PFSK-1 (cell line): ENCODE data around the gene LIG4.

Source experiments
- FOXP2 ChIP-seq: optimal IDR thresholded peaks from 2 replicates; pipeline ENCODE3; 2011; ENCODE audit warnings: borderline replicate concordance, control low read depth, inconsistent platforms; ENCODE audit not compliant: insufficient read depth; ENCODE audit errors: extremely low read length, extremely low read depth
- POLR2AphosphoS5 ChIP-seq: IDR thresholded peaks from 2 replicates; pipeline ENCODE4 v1.6.1; 2012; ENCODE audit warnings: low read depth, mild to moderate bottlenecking, control low read depth, low read length, moderate library complexity
- REST ChIP-seq, 2 experiments: IDR thresholded peaks; 2 replicates each; pipeline versions ENCODE4 v1.6.1 to v1.8.0; 2011 to 2012; ENCODE audit warnings: low read depth in 2 of 2, low read length in 2 of 2, control low read depth in 1 of 2, inconsistent platforms in 1 of 2, mild to moderate bottlenecking in 1 of 2, moderate library complexity in 1 of 2; ENCODE audit not compliant: insufficient read depth in 1 of 2
- SIN3A ChIP-seq: IDR thresholded peaks from 2 replicates; pipeline ENCODE4 v1.6.1; 2012; ENCODE audit warnings: mild to moderate bottlenecking, low read length, moderate library complexity, borderline replicate concordance; ENCODE audit not compliant: insufficient read depth
- TAF1 ChIP-seq: IDR thresholded peaks from 2 replicates; pipeline ENCODE4 v1.6.1; 2012; ENCODE audit warnings: low read length, control low read depth, borderline replicate concordance; ENCODE audit not compliant: insufficient read depth

LIG4 gene

DNA sequence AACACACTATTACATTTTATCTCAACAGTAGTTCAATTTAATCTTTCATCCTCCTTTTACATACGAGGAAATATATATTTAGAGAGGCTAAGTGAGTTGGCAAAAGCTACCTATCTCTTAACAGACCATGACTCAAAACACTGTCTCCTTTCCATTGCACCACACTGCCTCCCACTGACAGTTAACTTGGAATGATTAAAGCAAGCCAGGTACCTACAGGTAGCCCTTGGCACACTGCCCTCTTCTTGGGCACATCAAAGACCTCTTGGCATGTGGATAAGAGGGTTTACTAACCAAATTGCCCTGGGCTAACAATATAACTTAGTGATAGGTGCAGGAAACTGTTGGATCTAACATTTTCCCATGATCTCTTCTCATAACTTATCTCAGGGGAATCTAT, 4.7 kb upstream of the LIG4 start:
- TF ChIP-seq FOXP2 (no peak), REST (IDR thresholded peaks at IDR 0.05; ENCODE audit: insufficient read depth in 1 of 2, low read depth in 2 of 2, low read length in 2 of 2) (no peak), TAF1 (no peak), POLR2AphosphoS5 (no peak), SIN3A (no peak)

DNA sequence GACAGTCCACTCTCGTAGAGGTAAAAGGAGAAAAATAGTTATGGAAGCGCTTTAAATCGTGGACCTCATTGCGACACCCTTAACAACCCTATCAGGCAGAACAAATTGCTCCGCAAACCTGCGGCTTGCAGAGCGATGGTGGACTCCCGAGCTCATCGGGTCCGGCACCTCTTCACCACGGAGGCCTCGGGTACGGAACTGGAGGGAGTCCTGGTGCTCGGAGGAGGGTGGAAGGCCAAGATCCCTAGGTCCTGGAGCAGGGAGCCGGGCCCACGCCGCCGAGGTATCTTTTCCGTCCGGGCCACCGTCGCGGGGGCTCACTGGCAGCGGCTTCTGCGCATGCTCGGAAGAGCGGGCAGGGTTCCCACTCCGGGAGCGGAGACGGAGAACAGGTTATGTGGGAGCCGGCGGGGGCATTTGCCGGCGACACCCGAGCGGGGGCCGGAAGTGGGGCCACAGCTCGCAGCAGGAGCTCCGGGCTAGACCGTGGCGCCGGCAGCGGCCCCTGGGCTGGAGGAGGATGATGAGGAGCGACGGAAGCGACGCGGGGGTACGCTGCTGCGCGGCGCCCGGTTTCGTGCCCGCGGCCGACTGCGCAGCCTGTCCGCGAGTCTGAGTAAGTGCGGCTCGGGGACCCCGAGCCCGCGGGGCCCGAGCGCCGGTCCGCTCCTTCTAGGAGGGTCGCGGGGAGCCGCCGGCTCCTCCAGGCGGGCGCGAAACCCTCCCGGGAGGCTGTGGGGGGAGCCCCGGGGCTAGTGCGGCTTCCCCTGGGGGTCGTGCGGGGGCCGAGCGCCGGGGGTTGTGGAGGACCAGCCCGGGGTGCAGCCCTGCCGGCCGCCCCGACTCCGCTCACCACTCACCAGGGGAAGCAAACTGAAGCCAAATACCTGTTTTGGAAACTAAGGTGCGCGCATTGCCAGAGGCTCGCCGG, 3.0 kb upstream of the LIG4 start, which contains the start of gene ABHD13:
Gene ABHD13 (plus strand): TSS at position 349 of the 931 bp plus-strand sequence. CDS start 10,827 bp downstream, outside the sequence.
- TF ChIP-seq FOXP2 (no peak), SIN3A (no peak), TAF1 (0 out of 2 replicates have a peak, but pooled peaks have one; percentile 58), REST (IDR thresholded peaks at IDR 0.05; ENCODE audit: insufficient read depth in 1 of 2, low read depth in 2 of 2, low read length in 2 of 2) (no peak), POLR2AphosphoS5 (peak; percentile 76; the same call in 1 of the 2 replicates)

GRCh38 chr13:108214441-108215271, 680 bp downstream of the LIG4 start:
- TF ChIP-seq POLR2AphosphoS5 (no peak), TAF1 (no peak), FOXP2 (no peak), REST (IDR thresholded peaks at IDR 0.05; ENCODE audit: insufficient read depth in 1 of 2, low read depth in 2 of 2, low read length in 2 of 2) (no peak), SIN3A (no peak)

- no peak for TF ChIP-seq FOXP2
- TF ChIP-seq POLR2AphosphoS5: no peak
Observed at GRCh38 chr13:108213946-108214345, 1.4 kb downstream of the LIG4 start.

DNA sequence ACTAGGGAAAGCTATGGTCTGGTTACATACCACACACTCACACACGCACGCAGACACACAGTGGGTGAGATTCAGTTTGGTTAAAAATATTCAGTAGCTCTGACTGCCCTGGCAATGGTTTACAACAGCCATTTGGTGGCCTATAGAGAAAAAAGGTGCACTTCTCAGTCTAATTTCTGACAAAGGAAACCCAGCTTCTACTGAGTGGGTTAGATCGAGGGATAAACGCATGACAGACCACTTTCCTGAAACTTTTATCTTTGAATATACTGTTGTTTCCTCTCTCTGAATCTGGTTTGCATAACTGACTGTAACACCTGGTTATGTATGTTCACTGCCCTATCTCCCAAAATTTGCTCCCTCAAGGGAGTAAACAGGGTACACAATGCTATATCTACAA, 2.5 kb downstream of the LIG4 start:
- TF ChIP-seq TAF1 (no peak), SIN3A (no peak), POLR2AphosphoS5 (no peak)

GRCh38 chr13:108210551-108210950, 4.8 kb downstream of the LIG4 start:
- TF ChIP-seq SIN3A (no peak), TAF1 (no peak), POLR2AphosphoS5 (no peak), FOXP2 (no peak), REST (IDR thresholded peaks at IDR 0.05; ENCODE audit: insufficient read depth in 1 of 2, low read depth in 2 of 2, low read length in 2 of 2) (no peak)
